Daoy (cell line): ENCODE measurements around the gene DMXL1. TPM values are rescaled to one million over a fixed set of nuclear protein-coding genes. Genes with fewer than 3 reads are reported as not detected.

Experiments
- DNase-seq: peaks from one replicate; pipeline ENCODE4 v3.0.0-alpha.2; 2015; ENCODE audit warnings: low read depth
- total RNA-seq: library from RNA; depleted of rRNA; stranded (reverse); fragments of >200 nt; shearing (Covaris generic); gene quantifications from 2 replicates; pipeline ENCODE4 v1.2.3, GENCODE V29; 2014; rRNA removed

DMXL1 gene
- total RNA-seq = 23.6 and 29.0 TPM in 2 replicates

GRCh38 chr5:119070828-119071560, at the start of gene DMXL1:
Gene DMXL1, plus strand, starts transcription at chr5:119071087. Its CDS starts 483 bp downstream, at chr5:119071570.
- peak; percentile 99 for DNase-seq

- no peak for DNase-seq
Measured at GRCh38 chr5:119021149-119021732, 49.6 kb upstream of the DMXL1 start.

GRCh38 chr5:119022017-119022745, 48.7 kb upstream of the DMXL1 start:
- peak; percentile 9 for DNase-seq

- DNase-seq = no peak
Measured at GRCh38 chr5:119022773-119023172, 48.1 kb upstream of the DMXL1 start.

- DNase-seq = no peak
Measured at GRCh38 chr5:119028575-119028974, 42.3 kb upstream of the DMXL1 start.

GRCh38 chr5:119031011-119031886, 39.6 kb upstream of the DMXL1 start:
- no peak for DNase-seq

GRCh38 chr5:119031905-119032304, 39.0 kb upstream of the DMXL1 start:
- DNase-seq = peak; percentile 71

GRCh38 chr5:119032656-119033055, 38.2 kb upstream of the DMXL1 start:
- DNase-seq = no peak

- DNase-seq = no peak
Measured at GRCh38 chr5:119033135-119033534, 37.8 kb upstream of the DMXL1 start.

- peak; percentile 63 for DNase-seq
Measured at GRCh38 chr5:119036101-119036762, 34.7 kb upstream of the DMXL1 start.

GRCh38 chr5:119037496-119038215, 33.2 kb upstream of the DMXL1 start:
- DNase-seq = no peak

- DNase-seq = no peak
Measured at GRCh38 chr5:119048246-119048645, 22.6 kb upstream of the DMXL1 start.

GRCh38 chr5:119049824-119050449, 20.9 kb upstream of the DMXL1 start:
- DNase-seq = peak; percentile 45

GRCh38 chr5:119054101-119054500, 16.8 kb upstream of the DMXL1 start:
- DNase-seq = no peak

GRCh38 chr5:119055294-119055693, 15.6 kb upstream of the DMXL1 start:
- no peak for DNase-seq

- DNase-seq = no peak
Measured at GRCh38 chr5:119058979-119059529, 11.8 kb upstream of the DMXL1 start.

- DNase-seq = no peak
Measured at GRCh38 chr5:119059740-119060255, 11.1 kb upstream of the DMXL1 start.

- peak; percentile 20 for DNase-seq
Measured at GRCh38 chr5:119063579-119064379, 7.1 kb upstream of the DMXL1 start.

GRCh38 chr5:119067450-119067849, 3.4 kb upstream of the DMXL1 start:
- no peak for DNase-seq
